Hepatocyte (in vitro differentiated cells): ENCODE data around the gene SLC7A14. TPM values are rescaled to one million over a fixed set of nuclear protein-coding genes. Genes with fewer than 3 reads are reported as not detected.
A peak's percentile ranks its signal among the peaks of the same experiment; 100 is the strongest.

Experiments used
- DNase-seq: peaks from one replicate; pipeline ENCODE4 v3.0.0-alpha.2; 2016; ENCODE audit warnings: low spot score
- H2AFZ ChIP-seq: fragments of 200-600 bp; sonication (generic); 2 replicates; pipeline ENCODE4 v1.6.0; 2016; ENCODE audit warnings: antibody characterized with exemption, mild to moderate bottlenecking
- H3K27ac ChIP-seq: fragments of 200-600 bp; sonication (generic); 2 replicates; pipeline ENCODE4 v1.5.1; 2016; ENCODE audit warnings: mild to moderate bottlenecking
- H3K27me3 ChIP-seq: fragments of 200-600 bp; sonication (generic); 2 replicates; pipeline ENCODE4 v1.6.1; 2016
- H3K36me3 ChIP-seq: fragments of 200-600 bp; sonication (generic); replicated peaks from 2 replicates; pipeline ENCODE4 v1.5.1; 2016; ENCODE audit warnings: low read depth; ENCODE audit not compliant: insufficient read depth
- H3K4me1 ChIP-seq: fragments of 200-600 bp; sonication (generic); 2 replicates; pipeline ENCODE4 v1.5.1; 2016; ENCODE audit warnings: mild to moderate bottlenecking, moderate library complexity; ENCODE audit not compliant: insufficient read depth
- H3K4me2 ChIP-seq: fragments of 200-600 bp; sonication (generic); 2 replicates; pipeline ENCODE4 v1.6.0; 2016
- H3K4me3 ChIP-seq: fragments of 200-600 bp; sonication (generic); 2 replicates; pipeline ENCODE4 v1.5.1; 2016; ENCODE audit warnings: mild to moderate bottlenecking
- H3K79me2 ChIP-seq: fragments of 200-600 bp; sonication (generic); 2 replicates; pipeline ENCODE4 v1.6.0; 2017; ENCODE audit warnings: mild to moderate bottlenecking
- H3K9me2 ChIP-seq: fragments of 200-600 bp; sonication (generic); replicated peaks from 2 replicates; pipeline ENCODE4 v1.6.0; 2017; ENCODE audit warnings: mild to moderate bottlenecking; ENCODE audit not compliant: insufficient read depth
- H3K9me3 ChIP-seq: fragments of 200-600 bp; sonication (generic); 2 replicates; pipeline ENCODE4 v1.5.1; 2016; ENCODE audit warnings: low read depth, mild to moderate bottlenecking
- H4K20me1 ChIP-seq: fragments of 200-600 bp; sonication (generic); 2 replicates; pipeline ENCODE4 v1.6.0; 2016; ENCODE audit warnings: mild to moderate bottlenecking; ENCODE audit not compliant: insufficient read depth, poor library complexity, severe bottlenecking
- EZH2 ChIP-seq: fragments of 200-600 bp; sonication (generic); IDR thresholded peaks from 2 replicates; pipeline ENCODE4 v1.6.1; 2016; ENCODE audit warnings: antibody characterized with exemption, mild to moderate bottlenecking, borderline replicate concordance
- EZH2phosphoT487 ChIP-seq: fragments of 200-600 bp; sonication (generic); IDR thresholded peaks from one replicate; pipeline ENCODE4 v1.6.1; 2018; ENCODE audit warnings: antibody characterized with exemption, mild to moderate bottlenecking, low read depth, moderate library complexity; ENCODE audit not compliant: unreplicated experiment, severe bottlenecking
- WGBS: methylation state at CpG from one replicate; pipeline ENCODE4 v1.1.6; 2016; ENCODE audit warnings: low lambda C conversion rate; ENCODE audit errors: missing lambda C conversion rate; 5-methylcytosine and 5-hydroxymethylcytosine counted together
- polyA plus RNA-seq: library from polyadenylated mRNA; unstranded; fragments of >200 nt; fragmentation: Nextera tagmentation; extraction: Ambion mirVana; gene quantifications from 2 replicates; pipeline ENCODE4 v1.2.1, GENCODE V29; 2016
- total RNA-seq: library from RNA; depleted of rRNA; stranded (reverse); fragments of >200 nt; gene quantifications from 2 replicates; pipeline ENCODE4 v1.2.3, GENCODE V29; 2014
- TF ChIP-seq, protein P1 (sequence below): fragments of 200-600 bp; sonication (generic); IDR thresholded peaks from 2 replicates; pipeline ENCODE4 v1.5.1; 2016; ENCODE audit warnings: antibody characterized with exemption, mild to moderate bottlenecking; ENCODE audit not compliant: poor library complexity

SLC7A14 gene
- total and polyA plus RNA-seq, 2 experiments from 2014 or later = 0.10 TPM; not detected in 1

DNA sequence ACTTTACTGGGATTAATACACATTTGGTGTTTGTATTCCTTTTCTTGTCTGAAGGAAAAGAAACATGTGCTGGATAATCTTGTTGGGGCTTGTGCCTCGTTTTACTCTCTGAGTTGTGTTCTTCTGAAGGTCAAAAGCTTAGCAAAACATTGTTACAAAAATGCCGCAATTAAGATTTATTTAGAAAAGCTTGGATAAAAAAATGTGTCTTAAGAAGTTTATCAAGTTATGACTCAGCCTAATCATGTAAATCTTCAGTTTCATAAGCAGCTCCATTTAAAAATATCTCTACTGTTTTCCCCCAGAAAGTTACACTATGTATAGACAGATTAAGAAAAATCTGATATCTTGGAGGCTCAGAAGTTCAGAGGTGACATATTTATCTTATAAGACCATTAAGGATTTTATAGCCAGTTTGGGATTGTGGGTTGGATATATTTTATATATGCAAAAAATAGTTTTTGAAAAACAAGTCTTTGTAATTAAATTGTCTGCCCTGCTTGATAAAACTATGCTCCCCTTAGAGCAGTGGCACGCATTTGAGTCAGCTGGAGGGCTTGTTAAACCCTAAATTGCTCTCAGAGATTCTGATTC lies 110.7 kb downstream of the SLC7A14 start:
- H2AFZ ChIP-seq = no peak overlapping the region
- H3K27ac ChIP-seq = no peak overlapping the region
- H3K4me1 ChIP-seq = peaks cover 9% of the 10 kb centered on the region
- H3K79me2 ChIP-seq = no peaks in the 10 kb centered on the region
- no peaks in the 10 kb centered on the region for H3K27me3 ChIP-seq
- DNase-seq = no peak
- H3K36me3 ChIP-seq = no peaks in the 10 kb centered on the region
- H3K4me2 ChIP-seq = no peak overlapping the region
- no peaks in the 10 kb centered on the region for H3K9me2 ChIP-seq
- H3K4me3 ChIP-seq = no peak overlapping the region
- TF ChIP-seq EZH2 (no peak), EZH2phosphoT487 (no peak)
- TF ChIP-seq, protein P1, sequence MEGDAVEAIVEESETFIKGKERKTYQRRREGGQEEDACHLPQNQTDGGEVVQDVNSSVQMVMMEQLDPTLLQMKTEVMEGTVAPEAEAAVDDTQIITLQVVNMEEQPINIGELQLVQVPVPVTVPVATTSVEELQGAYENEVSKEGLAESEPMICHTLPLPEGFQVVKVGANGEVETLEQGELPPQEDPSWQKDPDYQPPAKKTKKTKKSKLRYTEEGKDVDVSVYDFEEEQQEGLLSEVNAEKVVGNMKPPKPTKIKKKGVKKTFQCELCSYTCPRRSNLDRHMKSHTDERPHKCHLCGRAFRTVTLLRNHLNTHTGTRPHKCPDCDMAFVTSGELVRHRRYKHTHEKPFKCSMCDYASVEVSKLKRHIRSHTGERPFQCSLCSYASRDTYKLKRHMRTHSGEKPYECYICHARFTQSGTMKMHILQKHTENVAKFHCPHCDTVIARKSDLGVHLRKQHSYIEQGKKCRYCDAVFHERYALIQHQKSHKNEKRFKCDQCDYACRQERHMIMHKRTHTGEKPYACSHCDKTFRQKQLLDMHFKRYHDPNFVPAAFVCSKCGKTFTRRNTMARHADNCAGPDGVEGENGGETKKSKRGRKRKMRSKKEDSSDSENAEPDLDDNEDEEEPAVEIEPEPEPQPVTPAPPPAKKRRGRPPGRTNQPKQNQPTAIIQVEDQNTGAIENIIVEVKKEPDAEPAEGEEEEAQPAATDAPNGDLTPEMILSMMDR = no peak
- H4K20me1 ChIP-seq = no peaks in the 10 kb centered on the region
- H3K9me3 ChIP-seq = no peaks in the 10 kb centered on the region
- WGBS = 73% methylated on average over 3 of the region's 3 CpGs

DNA sequence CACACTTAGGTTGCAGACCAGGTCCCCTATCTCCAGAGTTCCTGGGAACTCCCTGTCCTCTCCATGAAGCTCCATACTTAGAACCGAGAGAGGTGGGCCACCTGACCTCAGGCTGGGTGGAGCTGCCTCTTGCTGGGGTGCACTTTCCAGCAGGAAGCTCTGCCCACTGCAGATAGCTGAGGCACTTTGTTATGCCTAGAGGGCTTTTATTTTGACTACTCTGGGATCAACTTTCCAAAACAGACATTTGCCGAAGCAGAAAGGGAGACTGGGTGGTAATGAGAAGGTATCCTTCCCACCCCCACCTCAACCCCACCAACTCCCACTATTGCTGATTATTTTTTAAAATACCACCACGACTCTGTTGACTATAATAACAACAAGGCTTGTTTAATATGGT lies 112.5 kb downstream of the SLC7A14 start:
- peaks cover 23% of the 10 kb centered on the region for H3K4me1 ChIP-seq
- no peaks in the 10 kb centered on the region for H3K27me3 ChIP-seq
- no peaks in the 10 kb centered on the region for H4K20me1 ChIP-seq
- H3K9me2 ChIP-seq = no peaks in the 10 kb centered on the region
- H3K4me3 ChIP-seq = no peak overlapping the region
- DNase-seq = no peak
- H3K9me3 ChIP-seq = no peaks in the 10 kb centered on the region
- no peak overlapping the region for H2AFZ ChIP-seq
- H3K79me2 ChIP-seq = no peaks in the 10 kb centered on the region
- WGBS = 64% methylated on average over 3 of the region's 3 CpGs
- H3K27ac ChIP-seq = no peak overlapping the region
- no peak overlapping the region for H3K4me2 ChIP-seq
- no peak for TF ChIP-seq EZH2phosphoT487
- TF ChIP-seq, protein P1 = no peak
- no peak for TF ChIP-seq EZH2
- H3K36me3 ChIP-seq = no peaks in the 10 kb centered on the region

- Histone ChIP-seq H3K9me3 (no peaks in the 10 kb centered on the region), H3K9me2 (no peaks in the 10 kb centered on the region), H3K36me3 (no peaks in the 10 kb centered on the region), H2AFZ (no peak overlapping the region), H3K4me1 (peaks cover 28% of the 10 kb centered on the region), H3K27ac (peak overlapping the region; percentile 33), H3K79me2 (no peaks in the 10 kb centered on the region), H4K20me1 (no peaks in the 10 kb centered on the region), H3K4me3 (no peak overlapping the region), H3K27me3 (no peaks in the 10 kb centered on the region), H3K4me2 (no peak overlapping the region)
- DNase-seq = no peak
- WGBS = 51% methylated on average over 3 of the region's 3 CpGs
- TF ChIP-seq EZH2 (no peak), EZH2phosphoT487 (no peak)
- TF ChIP-seq, protein P1 = no peak
Measured at GRCh38 chr3:170471149-170471548, 114.7 kb downstream of the SLC7A14 start.
